ENCODE results near the gene TMEM178A.

Gene TMEM178A

DNA sequence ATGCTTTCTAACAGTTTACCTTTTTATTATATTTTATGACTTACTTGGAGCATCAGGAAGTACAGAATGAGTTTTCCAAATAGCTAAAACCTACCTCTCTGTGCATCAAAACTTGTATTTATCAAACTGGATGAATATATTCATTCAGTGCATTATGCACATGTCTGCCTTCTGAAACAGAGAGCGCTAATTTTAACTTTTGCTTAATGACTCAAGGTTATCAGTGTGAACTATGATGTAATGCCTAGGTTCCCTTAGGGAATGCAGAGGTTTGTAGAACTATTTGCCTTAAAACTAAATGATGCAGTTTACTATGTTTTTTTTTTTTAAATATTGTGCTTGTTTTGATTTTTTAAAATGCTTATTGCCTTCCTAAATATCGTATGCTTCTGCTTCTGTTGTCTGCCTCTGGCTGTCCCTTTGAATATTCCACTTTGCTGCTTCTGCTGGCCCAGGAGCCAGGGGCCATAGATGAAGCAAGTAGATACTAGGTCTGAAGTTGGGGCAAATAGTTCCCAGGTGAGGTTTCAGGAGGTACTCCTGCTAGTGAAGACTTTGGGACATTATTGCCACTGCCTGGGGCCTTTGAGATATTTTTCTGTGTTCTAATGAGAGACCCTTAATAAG, 16.5 kb downstream of the TMEM178A start:
- DNase-seq: no peak

DNA sequence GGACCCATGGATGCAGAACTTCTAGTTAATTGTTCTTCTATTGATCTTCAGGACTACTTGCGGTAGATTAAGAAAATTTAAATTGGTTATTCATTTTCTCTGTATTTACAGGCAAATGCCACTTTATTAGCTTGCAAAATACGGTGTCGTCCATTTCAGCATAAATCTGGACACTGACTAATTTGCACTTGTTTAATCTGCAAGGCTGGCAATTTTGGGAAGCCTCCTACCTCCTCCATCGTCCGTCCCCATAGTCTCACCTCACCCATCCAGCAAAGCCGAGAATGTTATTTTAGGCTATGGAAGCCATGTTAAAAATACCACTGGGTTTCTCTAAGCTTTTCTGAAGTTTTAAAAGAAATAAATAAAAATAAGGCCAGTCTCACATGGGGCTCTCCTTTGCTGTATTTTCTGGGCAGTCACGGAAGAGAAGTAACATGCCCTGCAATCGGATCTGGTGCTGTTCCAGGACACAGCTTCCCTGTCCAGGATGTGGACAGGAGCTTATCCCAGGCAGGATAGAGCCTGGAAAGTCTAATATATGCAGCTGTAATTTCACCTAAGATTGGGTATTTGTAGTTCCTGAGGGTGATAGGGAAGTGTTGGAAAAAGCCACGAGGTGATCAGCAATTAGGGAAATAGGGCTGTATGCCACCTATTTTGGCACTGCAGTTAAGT, 17.4 kb downstream of the TMEM178A start:
- no peak for DNase-seq

DNA sequence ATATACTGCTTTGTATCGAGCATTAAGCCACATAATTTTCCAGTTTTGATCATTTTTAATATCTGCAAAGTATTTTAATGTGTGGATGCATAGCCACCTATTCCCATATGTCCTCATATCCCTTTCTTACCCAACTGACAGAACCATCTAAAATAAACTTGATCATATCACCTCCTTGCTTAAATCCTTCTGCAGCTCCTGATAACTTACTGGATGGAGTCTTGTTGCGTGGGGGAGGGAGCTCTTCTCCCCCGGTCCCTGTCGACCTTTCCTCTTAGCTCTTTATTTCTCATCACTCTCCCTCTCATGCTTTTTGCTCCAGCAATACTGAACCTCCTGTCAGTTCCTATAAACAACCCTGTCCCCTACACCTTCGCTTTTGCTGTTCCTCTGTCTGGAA, 18.7 kb downstream of the TMEM178A start:
- no peak for DNase-seq

- no peak for DNase-seq
Observed at GRCh38 chr2:39685126-39685525, 19.4 kb downstream of the TMEM178A start.

DNA sequence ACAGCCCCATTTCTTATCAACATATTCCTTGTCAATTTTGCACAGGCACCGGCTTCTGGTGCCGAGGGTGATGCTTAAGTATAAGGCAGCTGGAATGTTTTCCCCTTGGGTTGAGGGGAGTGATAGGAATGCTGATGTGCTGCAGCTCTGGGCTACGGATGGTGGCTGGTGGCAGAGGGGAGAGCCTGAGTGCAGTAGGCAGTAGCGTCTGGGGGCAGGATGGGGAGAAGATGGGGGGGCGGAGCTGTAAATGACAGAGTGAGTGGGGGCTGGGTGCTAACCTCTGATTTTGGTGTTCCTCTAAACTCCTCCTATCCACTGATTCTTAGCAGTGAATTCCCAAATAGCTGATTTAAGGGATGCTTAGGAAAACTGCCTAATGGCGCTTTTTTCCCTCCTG, 20.7 kb downstream of the TMEM178A start:
- DNase-seq: no peak

- no peak for DNase-seq
Observed at GRCh38 chr2:39688181-39688580, 22.5 kb downstream of the TMEM178A start.

GRCh38 chr2:39689272-39689841, 23.6 kb downstream of the TMEM178A start:
- no peak for DNase-seq

DNA sequence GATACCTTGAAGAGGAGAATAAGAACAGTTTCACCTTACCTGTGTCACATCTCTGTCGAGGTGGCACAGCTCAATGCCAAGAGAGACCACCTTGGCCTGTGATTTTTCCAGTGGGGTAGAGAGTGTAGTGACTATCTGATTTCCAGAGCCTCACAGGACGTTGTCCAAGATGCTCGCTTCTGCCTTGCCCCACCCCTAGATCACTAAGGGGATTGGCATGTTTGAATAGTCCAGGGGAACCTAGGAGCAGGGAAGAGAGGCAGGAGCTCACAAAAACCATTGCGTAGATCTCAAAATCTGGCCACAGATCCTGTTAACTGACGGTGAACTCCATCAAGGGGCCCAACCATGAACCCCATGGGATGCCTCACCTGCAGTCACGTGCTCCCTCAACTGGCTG, 24.2 kb downstream of the TMEM178A start:
- no peak for DNase-seq

DNA sequence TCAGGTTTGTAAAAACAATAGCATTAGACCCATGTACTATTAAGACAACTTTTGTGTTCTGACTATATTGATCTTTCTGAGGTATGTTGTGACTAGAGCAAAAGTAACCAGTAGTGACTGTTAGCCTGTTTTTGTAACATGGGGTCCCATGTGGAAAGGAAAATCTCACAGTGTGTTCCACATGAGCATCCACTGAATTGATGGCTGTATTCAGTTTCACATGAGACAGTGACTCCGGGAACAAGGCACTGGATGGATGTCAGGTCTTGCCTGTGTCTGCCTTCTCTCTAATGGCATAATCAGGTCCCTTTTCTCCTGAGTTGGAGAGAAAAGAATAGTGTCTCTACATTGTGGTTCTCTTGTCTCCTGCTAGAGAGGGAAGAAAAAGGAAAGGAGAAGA, 27.5 kb downstream of the TMEM178A start:
- DNase-seq: no peak

- peak; percentile 77 for DNase-seq
Observed at GRCh38 chr2:39696101-39696553, 30.4 kb downstream of the TMEM178A start.

DNA sequence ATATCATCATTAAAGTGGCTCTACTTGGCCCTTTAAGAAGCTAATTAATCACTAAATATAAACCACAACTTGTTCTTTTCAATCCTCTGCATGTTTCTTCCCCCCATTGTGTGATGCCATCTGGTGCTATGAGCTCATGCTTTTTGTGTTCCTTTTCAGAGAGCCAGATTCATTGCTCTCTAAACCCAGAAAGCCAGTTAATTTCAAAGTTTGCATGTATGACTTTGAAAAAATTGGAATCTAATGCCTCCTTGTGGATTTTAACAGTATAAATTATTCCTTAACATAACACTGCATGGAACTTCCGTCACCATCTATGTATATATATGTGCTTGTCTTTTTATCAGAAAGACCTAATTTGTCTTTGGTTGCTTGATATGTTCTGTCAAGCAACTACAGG, 31.1 kb downstream of the TMEM178A start:
- no peak for DNase-seq

GRCh38 chr2:39697454-39697853, 31.7 kb downstream of the TMEM178A start:
- peak; percentile 52 for DNase-seq

DNA sequence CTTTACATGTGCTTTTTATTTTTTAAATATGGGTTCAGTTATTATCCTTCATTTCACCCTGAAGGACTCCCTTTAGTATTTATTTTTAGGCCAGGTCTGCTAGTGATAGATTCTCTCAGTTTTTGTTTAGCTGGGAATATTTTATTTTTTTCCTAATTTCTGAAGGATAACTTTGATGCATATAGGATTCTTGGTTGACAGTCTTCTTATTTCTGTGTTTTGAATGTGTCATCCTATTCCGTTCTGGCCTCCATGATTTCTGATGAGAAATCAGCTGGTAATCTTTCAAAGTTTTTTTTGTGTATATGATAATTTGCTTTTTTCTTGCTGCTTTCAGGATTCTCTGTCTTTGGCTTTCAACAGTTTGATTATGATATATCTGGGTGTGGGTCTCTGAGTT, 35.4 kb downstream of the TMEM178A start:
- DNase-seq: no peak

DNA sequence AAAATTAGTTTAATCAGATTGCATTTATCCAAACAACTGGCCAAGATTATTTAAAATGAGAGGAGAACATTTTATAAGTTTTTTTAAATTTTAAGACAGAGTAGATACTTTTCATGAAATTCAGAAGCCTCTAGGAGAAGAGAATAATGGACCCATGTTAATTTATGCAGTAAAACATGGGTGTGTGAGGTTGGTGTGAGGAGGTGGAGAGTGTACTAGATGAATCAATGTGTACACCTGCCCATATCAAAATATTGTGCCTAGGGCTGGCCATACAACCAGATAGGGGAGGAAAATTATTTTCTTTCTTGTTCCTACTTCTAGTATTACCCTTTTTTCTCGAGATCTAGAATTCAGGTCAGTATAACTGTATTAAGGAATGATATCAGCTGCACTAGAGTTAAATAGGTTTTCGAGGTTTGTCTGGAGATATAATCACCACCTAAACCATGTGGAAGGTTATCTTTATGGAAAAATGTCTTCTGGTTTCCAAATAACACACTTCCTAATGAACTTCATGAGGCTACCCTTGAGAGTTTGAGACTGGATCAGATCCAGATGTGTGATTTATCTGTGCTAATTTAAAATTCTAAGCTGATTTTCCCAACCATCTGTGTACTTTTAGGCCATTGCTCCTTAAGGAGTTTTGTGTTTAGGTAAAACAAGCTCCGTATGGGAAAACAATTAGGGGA, 37.6 kb downstream of the TMEM178A start:
- DNase-seq: no peak

DNA sequence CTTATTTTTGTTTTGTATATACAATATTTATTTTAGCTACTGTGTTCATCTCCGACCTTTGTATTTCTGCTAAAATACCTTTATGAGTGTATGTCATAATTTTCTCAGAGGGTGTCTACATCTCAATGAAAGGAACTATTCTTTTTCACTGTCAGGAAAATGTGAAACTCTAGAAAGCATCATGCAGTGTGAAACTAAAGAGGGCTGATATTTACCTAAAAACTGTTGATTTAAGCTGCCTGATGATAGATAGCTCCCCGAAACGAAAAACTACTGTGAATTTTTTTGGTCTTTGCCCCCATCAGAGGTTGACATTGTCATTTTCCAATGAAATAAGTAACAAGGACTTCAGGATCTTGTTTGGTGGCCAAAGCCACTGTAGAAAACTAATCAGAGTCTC, 38.8 kb downstream of the TMEM178A start:
- DNase-seq: no peak

DNA sequence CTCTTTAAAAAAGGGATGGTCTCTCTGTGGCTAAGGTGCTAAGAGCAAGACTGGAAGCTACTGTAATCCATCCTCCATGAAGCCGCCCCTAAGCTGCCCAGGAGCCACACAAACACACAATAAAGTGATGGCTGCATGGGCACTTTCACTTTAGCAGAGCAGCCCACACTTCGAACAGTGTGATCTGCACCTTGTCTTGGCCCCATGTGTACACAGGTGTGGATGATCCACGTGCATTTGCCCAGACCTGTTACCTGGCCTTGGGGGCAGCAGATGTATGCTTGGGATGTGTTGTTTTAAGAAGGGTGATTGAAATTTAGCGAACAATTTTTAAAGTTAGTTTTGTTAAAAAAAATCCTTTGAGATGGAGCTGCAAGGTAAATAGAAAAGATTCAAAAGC, 39.9 kb downstream of the TMEM178A start:
- DNase-seq: no peak

- no peak for DNase-seq
Observed at GRCh38 chr2:39706312-39706711, 40.6 kb downstream of the TMEM178A start.

GRCh38 chr2:39706945-39707344, 41.2 kb downstream of the TMEM178A start:
- no peak for DNase-seq

DNA sequence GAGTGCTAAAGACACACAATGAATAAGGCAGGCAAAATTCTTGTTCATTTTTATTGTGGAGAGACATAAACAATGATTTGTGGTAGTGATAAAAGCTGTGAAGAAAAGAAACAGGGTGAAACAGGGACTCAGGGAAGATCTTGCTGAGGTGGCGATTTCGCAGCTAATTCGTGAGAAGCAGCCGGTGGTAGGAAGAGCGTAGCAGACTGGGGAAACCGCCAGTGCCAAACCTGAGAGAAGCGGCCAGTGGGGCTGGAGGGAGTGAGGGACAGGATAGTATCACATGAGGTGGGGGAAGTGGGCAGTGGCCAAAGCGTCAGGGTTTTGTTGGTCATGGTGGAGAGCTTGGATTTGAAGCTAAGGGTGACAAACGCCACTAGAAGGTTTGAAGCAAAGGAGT, 42.3 kb downstream of the TMEM178A start:
- DNase-seq: no peak

DNA sequence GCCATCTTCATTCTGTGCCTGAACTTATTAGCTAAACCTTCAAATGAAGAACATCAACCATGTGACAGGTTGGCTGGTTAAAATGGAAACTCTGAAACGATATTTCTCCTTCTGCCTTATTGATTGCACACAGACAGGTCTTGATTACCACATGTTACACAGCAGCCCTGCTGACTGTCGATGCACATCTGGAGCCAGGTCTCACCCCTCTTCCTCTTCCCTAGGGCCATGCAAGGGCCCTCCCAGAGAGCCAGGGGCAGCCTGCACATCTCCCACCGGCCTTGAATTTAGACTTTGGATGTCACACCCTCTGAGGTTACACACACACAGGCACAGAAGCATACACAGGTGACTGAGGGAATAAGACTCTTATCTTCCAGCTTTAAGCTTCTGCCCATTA, 45.1 kb downstream of the TMEM178A start:
- DNase-seq: no peak

DNA sequence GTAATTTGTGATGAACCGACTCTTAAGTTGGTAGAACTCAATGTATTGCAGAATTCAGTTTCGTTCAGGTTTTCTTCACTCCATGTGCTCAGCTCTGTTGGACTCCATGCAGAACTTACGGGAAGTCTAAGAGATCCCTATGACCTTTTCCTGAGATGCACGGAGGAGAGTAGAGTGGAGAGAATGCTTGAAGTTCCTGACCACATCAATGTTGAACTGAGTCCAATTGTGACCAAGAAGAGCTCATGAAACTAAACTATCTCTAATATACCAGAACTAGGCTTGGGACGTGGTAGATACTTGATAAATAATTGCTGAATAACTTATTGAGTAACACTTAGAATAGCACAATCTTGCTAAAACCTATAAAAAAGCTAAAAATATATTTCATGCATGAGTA, 47.2 kb downstream of the TMEM178A start:
- no peak for DNase-seq

DNA sequence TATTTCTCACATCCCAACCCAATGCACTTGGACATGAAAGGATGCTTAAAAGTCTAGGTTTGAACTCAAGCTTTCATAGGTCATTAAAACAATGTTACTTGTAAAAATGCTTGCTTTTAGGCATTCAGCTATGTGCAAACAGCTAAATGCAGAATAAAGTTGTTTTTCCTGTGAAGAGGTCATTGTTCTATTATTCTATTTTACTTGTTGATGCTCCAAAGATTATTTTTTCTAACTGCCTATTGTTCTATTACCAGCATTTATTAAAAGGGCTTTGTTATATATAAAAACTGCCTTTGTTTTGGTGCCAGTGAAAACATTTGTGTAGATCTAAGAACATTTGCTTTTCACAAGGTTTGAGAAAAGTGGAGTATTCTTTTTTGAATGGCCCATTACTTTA, 49.4 kb downstream of the TMEM178A start:
- DNase-seq: no peak

DNA sequence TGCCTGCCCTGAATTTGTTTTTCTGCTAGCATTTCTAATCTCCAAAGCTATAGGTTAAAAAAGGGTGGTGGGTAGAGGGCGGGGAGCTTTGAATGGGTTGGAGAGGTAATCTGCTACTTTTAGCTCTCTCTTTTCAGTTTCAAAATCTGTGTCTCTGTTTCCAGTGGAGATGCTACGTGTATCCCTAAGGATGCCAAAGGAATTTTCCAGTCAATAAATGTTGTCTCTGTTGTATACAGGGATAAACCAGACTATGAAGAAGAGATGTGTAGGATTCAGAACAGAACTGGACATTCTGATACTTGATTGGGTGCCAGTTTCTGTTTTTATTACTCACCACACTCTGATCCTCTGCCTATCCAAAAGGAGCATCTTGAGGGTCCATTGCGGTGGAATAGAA, 50.1 kb downstream of the TMEM178A start:
- DNase-seq: no peak

DNA sequence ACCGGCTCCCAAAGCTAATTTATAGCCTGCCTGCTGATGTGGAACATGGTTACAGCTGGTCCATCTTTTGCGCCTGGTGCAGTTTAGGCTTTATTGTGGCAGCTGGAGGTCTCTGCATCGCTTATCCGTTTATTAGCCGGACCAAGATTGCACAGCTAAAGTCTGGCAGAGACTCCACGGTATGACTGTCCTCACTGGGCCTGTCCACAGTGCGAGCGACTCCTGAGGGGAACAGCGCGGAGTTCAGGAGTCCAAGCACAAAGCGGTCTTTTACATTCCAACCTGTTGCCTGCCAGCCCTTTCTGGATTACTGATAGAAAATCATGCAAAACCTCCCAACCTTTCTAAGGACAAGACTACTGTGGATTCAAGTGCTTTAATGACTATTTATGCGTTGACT, 51.4 kb downstream of the TMEM178A start:
- no peak for DNase-seq

Measured in DMS79 treated with DMSO at 0.1 percent for 48 hours (cell line).